Activated CD8-positive, alpha-beta T cell treated with anti-CD3 and anti-CD28 coated beads for 36 hours (primary cell): ENCODE data around the gene PPL. TPM values are rescaled to one million over a fixed set of nuclear protein-coding genes. Genes with fewer than 3 reads are reported as not detected.
"Not testable (repeated sequence)": the region's sequence is repeated elsewhere in the genome, so short reads cannot be mapped to it uniquely, and the experiment has no call there.

ENCODE experiments used
- ATAC-seq: fragments of 200-7000 bp; cut with Tn5 transposase; one replicate; pipeline ENCODE4 v1.10.0; 2021; ENCODE audit warnings: mild to moderate bottlenecking, moderate library complexity
- CTCF ChIA-PET: fragments of 350-600 bp; sonication (Branson Sonifier 250); formaldehyde crosslinking; loops from one replicate; lab custom pipeline; 2021; ENCODE audit warnings: antibody characterized with exemption; lab: Charles Lee
- POLR2A ChIA-PET: fragments of 350-600 bp; sonication (Branson Sonifier 250); formaldehyde crosslinking; loops from one replicate; lab custom pipeline; 2021; ENCODE audit warnings: antibody characterized with exemption; lab: Charles Lee
- DNase-seq: peaks from one replicate; pipeline ENCODE4 v3.0.0-alpha.2; 2020
- H3K27ac Mint-ChIP-seq: one replicate; pipeline ENCODE4 v1.8.0; 2021; ENCODE audit warnings: mild to moderate bottlenecking, mixed read lengths
- H3K27me3 Mint-ChIP-seq: one replicate; pipeline ENCODE4 v1.8.0; 2021; ENCODE audit warnings: mixed read lengths
- H3K36me3 Mint-ChIP-seq: one replicate; pipeline ENCODE4 v1.8.0; 2021; ENCODE audit warnings: low read depth, mixed read lengths
- H3K4me1 Mint-ChIP-seq: one replicate; pipeline ENCODE4 v1.8.0; 2021; ENCODE audit warnings: low read depth, mixed read lengths
- H3K4me3 Mint-ChIP-seq: one replicate; pipeline ENCODE4 v1.8.0; 2021; ENCODE audit warnings: mild to moderate bottlenecking, moderate library complexity, mixed read lengths
- H3K9me3 Mint-ChIP-seq: one replicate; pipeline ENCODE4 v1.8.0; 2021; ENCODE audit warnings: mixed read lengths
- intact Hi-C: fragments of 100-400 bp; cut with micrococcal nuclease; formaldehyde crosslinking; loops from one replicate; pipeline ENCODE4 v1.10.0; 2022
- total RNA-seq, 2 experiments: library from RNA; stranded (reverse); gene quantifications; one replicate each; pipeline ENCODE4 v1.2.3, GENCODE V29; 2021
- TF ChIP-seq, protein P1 (sequence below): fragments of 200-600 bp; IDR thresholded peaks from one replicate; pipeline ENCODE4 v1.8.0; 2022; ENCODE audit warnings: antibody characterized with exemption, mild to moderate bottlenecking

Gene PPL
- total RNA-seq, 2 experiments from 2014 or later, result 0.05 TPM; not detected in 1

DNA sequence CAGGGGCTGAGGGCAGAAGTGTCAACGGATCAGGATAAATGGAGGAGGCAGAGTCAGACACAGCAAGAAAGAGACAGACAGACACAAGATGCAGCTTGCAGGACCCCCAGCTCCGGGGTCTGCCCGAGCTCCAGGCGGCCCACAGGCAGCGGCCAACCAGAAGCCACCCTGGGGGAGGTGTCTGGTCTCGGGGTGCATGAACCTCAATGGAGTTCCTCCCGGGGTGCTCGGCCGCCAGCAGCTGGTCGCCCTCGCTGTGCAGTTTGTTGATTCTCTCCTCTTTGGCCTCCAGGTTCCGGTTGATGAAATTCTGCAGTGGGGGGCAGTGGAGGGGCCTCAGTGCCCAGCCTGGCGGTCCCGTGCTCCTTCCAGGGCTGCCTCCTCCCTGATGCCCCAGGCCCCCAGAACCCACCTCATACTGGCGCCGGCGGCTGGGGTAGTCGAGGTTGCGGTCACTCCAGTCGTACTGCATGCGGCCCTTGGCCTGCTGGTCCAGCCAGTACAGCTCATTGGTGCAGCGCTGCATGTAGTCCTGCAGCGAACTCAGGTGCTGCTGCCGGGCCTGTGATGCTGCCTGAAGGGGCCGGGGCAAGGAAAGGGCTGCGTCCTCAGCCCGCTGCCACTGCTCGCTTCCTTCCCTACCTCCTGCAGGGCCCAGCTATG, 38.0 kb downstream of the PPL start:
- ChIA-PET POLR2A (no interaction called here), CTCF (interaction anchor here (1.1 kb wide), 1 partner anchor 14 kb away, joined by 3 read pairs; no protein-coding TSS in a partner anchor)
- TF ChIP-seq, protein P1, sequence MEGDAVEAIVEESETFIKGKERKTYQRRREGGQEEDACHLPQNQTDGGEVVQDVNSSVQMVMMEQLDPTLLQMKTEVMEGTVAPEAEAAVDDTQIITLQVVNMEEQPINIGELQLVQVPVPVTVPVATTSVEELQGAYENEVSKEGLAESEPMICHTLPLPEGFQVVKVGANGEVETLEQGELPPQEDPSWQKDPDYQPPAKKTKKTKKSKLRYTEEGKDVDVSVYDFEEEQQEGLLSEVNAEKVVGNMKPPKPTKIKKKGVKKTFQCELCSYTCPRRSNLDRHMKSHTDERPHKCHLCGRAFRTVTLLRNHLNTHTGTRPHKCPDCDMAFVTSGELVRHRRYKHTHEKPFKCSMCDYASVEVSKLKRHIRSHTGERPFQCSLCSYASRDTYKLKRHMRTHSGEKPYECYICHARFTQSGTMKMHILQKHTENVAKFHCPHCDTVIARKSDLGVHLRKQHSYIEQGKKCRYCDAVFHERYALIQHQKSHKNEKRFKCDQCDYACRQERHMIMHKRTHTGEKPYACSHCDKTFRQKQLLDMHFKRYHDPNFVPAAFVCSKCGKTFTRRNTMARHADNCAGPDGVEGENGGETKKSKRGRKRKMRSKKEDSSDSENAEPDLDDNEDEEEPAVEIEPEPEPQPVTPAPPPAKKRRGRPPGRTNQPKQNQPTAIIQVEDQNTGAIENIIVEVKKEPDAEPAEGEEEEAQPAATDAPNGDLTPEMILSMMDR, result no peak
- no peak overlapping the region for H3K27ac Mint-ChIP-seq
- no peaks in the 10 kb centered on the region for H3K4me1 Mint-ChIP-seq
- no peak for ATAC-seq
- no peaks in the 10 kb centered on the region for H3K9me3 Mint-ChIP-seq
- H3K4me3 Mint-ChIP-seq, result no peak overlapping the region
- no peaks in the 10 kb centered on the region for H3K36me3 Mint-ChIP-seq
- no peak for DNase-seq
- peaks cover 2% of the 10 kb centered on the region for H3K27me3 Mint-ChIP-seq
- intact Hi-C loops, result no loop called here

- no peak for DNase-seq
- Mint-ChIP-seq H3K36me3 (no peaks in the 10 kb centered on the region), H3K4me3 (no peak overlapping the region), H3K9me3 (no peaks in the 10 kb centered on the region), H3K27ac (no peak overlapping the region), H3K27me3 (no peaks in the 10 kb centered on the region), H3K4me1 (no peaks in the 10 kb centered on the region)
- no peak for ATAC-seq
- intact Hi-C loops, result no loop called here
- ChIA-PET CTCF (no interaction called here), POLR2A (no interaction called here)
- TF ChIP-seq, protein P1, result no peak
These were observed 39.6 kb downstream of the PPL start for GRCh38 chr16:4897328-4897727.

GRCh38 chr16:4896761-4897160, 40.2 kb downstream of the PPL start:
- H3K4me3 Mint-ChIP-seq, H3K36me3 Mint-ChIP-seq, H3K4me1 Mint-ChIP-seq, ATAC-seq, POLR2A ChIA-PET, intact Hi-C loops, CTCF ChIA-PET, DNase-seq, H3K27me3 Mint-ChIP-seq, H3K9me3 Mint-ChIP-seq, H3K27ac Mint-ChIP-seq: not testable (repeated sequence)

DNA sequence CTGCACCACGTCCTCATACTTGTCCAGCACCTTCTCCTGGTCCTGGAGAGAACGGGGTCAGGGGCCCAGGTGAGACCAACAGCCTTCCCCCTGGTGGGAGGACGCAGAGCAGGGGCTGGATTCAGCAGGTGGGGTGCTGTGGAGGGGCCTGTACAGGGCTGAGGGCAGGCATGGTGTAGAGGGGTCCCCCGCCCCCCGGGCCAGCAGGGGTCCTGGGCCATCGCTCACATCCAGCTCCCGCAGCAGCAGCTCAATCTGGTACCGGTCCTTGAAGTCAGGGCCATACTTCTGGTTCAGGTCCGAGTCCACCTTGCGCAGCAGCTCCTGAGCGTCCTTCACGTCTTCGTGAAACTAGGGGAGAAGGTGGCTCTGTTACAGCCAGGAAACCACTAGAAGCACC, 41.6 kb downstream of the PPL start:
- Mint-ChIP-seq H3K27ac (no peak overlapping the region), H3K9me3 (no peaks in the 10 kb centered on the region), H3K36me3 (no peaks in the 10 kb centered on the region), H3K4me1 (no peaks in the 10 kb centered on the region), H3K27me3 (no peaks in the 10 kb centered on the region), H3K4me3 (no peak overlapping the region)
- intact Hi-C loops, result no loop called here
- no peak for DNase-seq
- no peak for ATAC-seq
- TF ChIP-seq, protein P1, result no peak
- POLR2A ChIA-PET, result no interaction called here
- CTCF ChIA-PET, result no interaction called here

- Mint-ChIP-seq H3K4me1 (no peaks in the 10 kb centered on the region), H3K36me3 (no peaks in the 10 kb centered on the region), H3K27me3 (no peaks in the 10 kb centered on the region), H3K27ac (no peak overlapping the region), H3K4me3 (no peak overlapping the region), H3K9me3 (no peaks in the 10 kb centered on the region)
- no peak for ATAC-seq
- TF ChIP-seq, protein P1, result no peak
- ChIA-PET POLR2A (no interaction called here), CTCF (interaction anchor here (0.6 kb wide), 1 partner anchor 237 kb away, joined by 3 read pairs; no protein-coding TSS in a partner anchor)
- no peak for DNase-seq
- intact Hi-C loops, result no loop called here
These were observed 42.4 kb downstream of the PPL start for GRCh38 chr16:4894276-4895150.
